ENCODE data around the gene SEC61A1. TPM values are rescaled to one million over a fixed set of nuclear protein-coding genes. Genes with fewer than 3 reads are reported as not detected.

The SEC61A1 gene
- total RNA-seq, 2 donors from 2014 or later: 152 to 174 TPM

DNA sequence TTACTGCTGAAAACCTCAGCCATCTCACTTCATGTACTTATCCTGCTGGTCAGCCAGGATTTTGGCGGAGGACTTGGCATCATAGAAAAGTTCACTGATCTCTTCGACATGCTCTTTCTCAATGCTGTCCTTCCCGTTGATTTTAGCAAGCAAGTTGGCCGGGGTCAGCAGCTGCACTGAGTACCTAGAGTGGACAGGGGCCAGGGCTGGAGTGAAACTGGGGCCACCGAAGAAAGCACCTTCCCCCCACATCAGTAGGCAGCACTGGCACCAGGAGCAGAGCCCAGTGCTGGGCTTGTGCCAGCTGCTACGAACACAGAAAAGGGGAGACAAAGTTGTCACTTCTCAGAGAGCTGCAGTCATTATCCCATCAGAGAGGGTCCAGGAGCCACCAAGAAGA is 29.0 kb downstream of the SEC61A1 start:
- Histone ChIP-seq H3K36me3 (ENCODE audit: control insufficient read depth, insufficient read depth, low read length) (peaks cover 47% of the 10 kb centered on the region), H3K27ac (ENCODE audit: low read depth, low read length) (no peak overlapping the region), H3K4me1 (ENCODE audit: control insufficient read depth, insufficient read depth, low read length) (no peaks in the 10 kb centered on the region), H3K9ac (ENCODE audit: extremely low read depth, low read length, poor library complexity, severe bottlenecking) (no peak overlapping the region), H3K27me3 (ENCODE audit: control insufficient read depth, insufficient read depth, low read length, poor library complexity, severe bottlenecking) (no peaks in the 10 kb centered on the region), H3K9me3 (ENCODE audit: control insufficient read depth, low read length) (no peaks in the 10 kb centered on the region), H3K4me3 (ENCODE audit: low read length) (no peak overlapping the region)
- Mint-ChIP-seq H3K9me3 (no peaks in the 10 kb centered on the region), H3K27me3 (ENCODE audit: insufficient read depth) (peaks cover 11% of the 10 kb centered on the region), H3K4me1 (no peaks in the 10 kb centered on the region), H3K4me3 (no peak overlapping the region), H3K36me3 (ENCODE audit: low read depth) (peaks cover 56% of the 10 kb centered on the region), H3K27ac (no peak overlapping the region)
- TF ChIP-seq CTCF (conservative IDR thresholded peaks at IDR 0.05): no peak
- peak; percentile 20 for DNase-seq
- WGBS, 2 experiments (ENCODE audit: insufficient coverage in 1 of 2, insufficient read length in 1 of 2): 93 to 98% methylated on average over 5 to 6 of the region's 6 CpGs

DNA sequence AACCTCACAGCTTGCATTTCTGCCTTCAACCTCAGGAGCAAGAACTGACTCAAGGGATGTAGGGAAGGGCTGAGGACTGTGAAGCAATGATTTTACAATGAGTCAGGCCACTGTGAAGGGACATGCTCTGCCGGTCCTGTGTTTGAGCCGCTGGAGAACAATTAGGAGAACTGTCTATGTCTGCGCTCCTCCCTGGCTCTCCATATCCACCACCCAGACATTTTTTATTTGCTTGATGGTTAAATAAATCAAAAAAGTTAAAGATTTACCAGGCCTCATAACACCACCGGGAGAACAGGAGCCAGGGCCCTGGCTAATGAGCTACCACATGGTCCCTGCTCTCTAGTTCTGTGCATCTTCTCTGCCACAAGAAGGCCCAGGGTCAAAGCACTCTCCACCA is 29.6 kb downstream of the SEC61A1 start:
- no peak overlapping the region for H3K4me3 ChIP-seq (ENCODE audit: low read length)
- peaks cover 7% of the 10 kb centered on the region for H3K27me3 Mint-ChIP-seq (ENCODE audit: insufficient read depth)
- H3K9me3 ChIP-seq (ENCODE audit: control insufficient read depth, low read length): no peaks in the 10 kb centered on the region
- no peak for TF ChIP-seq CTCF (conservative IDR thresholded peaks at IDR 0.05)
- no peak overlapping the region for H3K4me3 Mint-ChIP-seq
- no peak overlapping the region for H3K27ac ChIP-seq (ENCODE audit: low read depth, low read length)
- no peak overlapping the region for H3K27ac Mint-ChIP-seq
- no peaks in the 10 kb centered on the region for H3K27me3 ChIP-seq (ENCODE audit: control insufficient read depth, insufficient read depth, low read length, poor library complexity, severe bottlenecking)
- DNase-seq: no peak
- no peaks in the 10 kb centered on the region for H3K4me1 ChIP-seq (ENCODE audit: control insufficient read depth, insufficient read depth, low read length)
- no peaks in the 10 kb centered on the region for H3K4me1 Mint-ChIP-seq
- peaks cover 62% of the 10 kb centered on the region for H3K36me3 Mint-ChIP-seq (ENCODE audit: low read depth)
- peaks cover 53% of the 10 kb centered on the region for H3K36me3 ChIP-seq (ENCODE audit: control insufficient read depth, insufficient read depth, low read length)
- WGBS, 2 experiments (ENCODE audit: insufficient coverage in 1 of 2, insufficient read length in 1 of 2): 95 to 100% methylated on average over 1 to 4 of the region's 4 CpGs
- H3K9ac ChIP-seq (ENCODE audit: extremely low read depth, low read length, poor library complexity, severe bottlenecking): no peak overlapping the region
- no peaks in the 10 kb centered on the region for H3K9me3 Mint-ChIP-seq

- H3K9ac ChIP-seq (ENCODE audit: extremely low read depth, low read length, poor library complexity, severe bottlenecking): no peak overlapping the region
- no peak for TF ChIP-seq CTCF (conservative IDR thresholded peaks at IDR 0.05)
- H3K9me3 Mint-ChIP-seq: no peaks in the 10 kb centered on the region
- H3K9me3 ChIP-seq (ENCODE audit: control insufficient read depth, low read length): no peaks in the 10 kb centered on the region
- H3K4me1 ChIP-seq (ENCODE audit: control insufficient read depth, insufficient read depth, low read length): no peaks in the 10 kb centered on the region
- no peaks in the 10 kb centered on the region for H3K4me1 Mint-ChIP-seq
- H3K27ac Mint-ChIP-seq: no peak overlapping the region
- peak; percentile 17 for DNase-seq
- H3K36me3 Mint-ChIP-seq (ENCODE audit: low read depth): peaks cover 68% of the 10 kb centered on the region
- H3K36me3 ChIP-seq (ENCODE audit: control insufficient read depth, insufficient read depth, low read length): peaks cover 60% of the 10 kb centered on the region
- H3K27me3 ChIP-seq (ENCODE audit: control insufficient read depth, insufficient read depth, low read length, poor library complexity, severe bottlenecking): no peaks in the 10 kb centered on the region
- H3K27me3 Mint-ChIP-seq (ENCODE audit: insufficient read depth): peaks cover 2% of the 10 kb centered on the region
- no peak overlapping the region for H3K27ac ChIP-seq (ENCODE audit: low read depth, low read length)
- H3K4me3 Mint-ChIP-seq: no peak overlapping the region
- 92 to 99% methylated on average over 8 to 10 of the region's 10 CpGs for WGBS, 2 experiments (ENCODE audit: insufficient coverage in 1 of 2, insufficient read length in 1 of 2)
- no peak overlapping the region for H3K4me3 ChIP-seq (ENCODE audit: low read length)
Observed at GRCh38 chr3:128082546-128082945, 30.3 kb downstream of the SEC61A1 start.
